Activated T-helper 17 cell treated with anti-CD3 and anti-CD28 coated beads, Interleukin-2, amount 50 U/mL, for 72 hours (primary cell): ENCODE data around the gene LMX1B. TPM values are rescaled to one million over a fixed set of nuclear protein-coding genes. Genes with fewer than 3 reads are reported as not detected.
"Not testable (repeated sequence)": the region's sequence is repeated elsewhere in the genome, so short reads cannot be mapped to it uniquely, and the experiment has no call there.

Source experiments
- ATAC-seq: fragments of 150-1000 bp; cut with Tn5 transposase; replicated peaks from 2 replicates; pipeline ENCODE4 v1.10.0; 2021; ENCODE audit warnings: mild to moderate bottlenecking, moderate library complexity
- H3K27ac Mint-ChIP-seq: one replicate; pipeline ENCODE4 v1.8.0; 2022; ENCODE audit warnings: mixed read lengths
- H3K27me3 Mint-ChIP-seq: one replicate; pipeline ENCODE4 v1.8.0; 2022; ENCODE audit warnings: mixed read lengths
- H3K36me3 Mint-ChIP-seq: one replicate; pipeline ENCODE4 v1.8.0; 2022; ENCODE audit warnings: low read depth, mild to moderate bottlenecking, mixed read lengths
- H3K4me1 Mint-ChIP-seq: one replicate; pipeline ENCODE4 v1.8.0; 2022; ENCODE audit warnings: mixed read lengths
- H3K4me3 Mint-ChIP-seq: one replicate; pipeline ENCODE4 v1.8.0; 2022; ENCODE audit warnings: mild to moderate bottlenecking, mixed read lengths
- H3K9me3 Mint-ChIP-seq: one replicate; pipeline ENCODE4 v1.8.0; 2022; ENCODE audit warnings: mixed read lengths
- total RNA-seq, 2 donors: library from RNA; stranded (reverse); gene quantifications; one replicate each; pipeline ENCODE4 v1.2.3, GENCODE V29; 2022

LMX1B gene
- total RNA-seq, 2 donors from 2014 or later = not detected

GRCh38 chr9:126642839-126643238 is 29.1 kb downstream of the LMX1B start:
- Mint-ChIP-seq H3K4me3 (no peak overlapping the region), H3K27ac (no peak overlapping the region), H3K4me1 (no peaks in the 10 kb centered on the region), H3K36me3 (no peaks in the 10 kb centered on the region), H3K9me3 (no peaks in the 10 kb centered on the region), H3K27me3 (peaks cover 57% of the 10 kb centered on the region)
- ATAC-seq = no peak

DNA sequence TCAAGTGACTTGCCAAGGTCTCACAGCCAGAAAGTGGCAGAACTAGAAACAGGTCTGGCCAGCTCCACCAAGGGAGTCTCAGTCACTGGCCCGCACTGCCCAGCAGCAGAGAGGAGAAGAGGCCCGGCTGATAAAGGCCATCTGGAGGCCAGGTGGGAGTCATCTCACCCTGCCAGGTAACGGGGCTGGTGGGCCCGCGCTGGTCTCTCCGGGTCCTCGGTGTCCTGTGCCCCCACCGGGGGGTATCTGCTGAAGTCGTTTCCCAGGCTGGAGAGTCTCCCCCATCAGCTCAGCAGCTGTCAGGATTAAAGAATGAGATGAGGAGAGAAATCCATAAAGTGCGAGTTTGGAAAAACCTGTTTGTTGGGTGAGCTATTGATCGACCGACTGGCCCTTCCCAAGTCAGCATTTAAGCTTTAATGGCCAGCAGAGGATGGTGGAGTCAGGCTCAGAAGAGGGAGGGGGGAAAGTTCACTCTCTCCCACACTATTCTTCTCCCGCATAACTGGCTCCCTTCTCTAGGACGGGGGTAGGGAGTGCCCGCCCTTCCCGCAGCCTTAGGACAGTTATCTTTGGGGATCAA is 30.3 kb downstream of the LMX1B start:
- no peaks in the 10 kb centered on the region for H3K36me3 Mint-ChIP-seq
- peaks cover 57% of the 10 kb centered on the region for H3K27me3 Mint-ChIP-seq
- H3K4me1 Mint-ChIP-seq = no peaks in the 10 kb centered on the region
- ATAC-seq = no peak
- no peaks in the 10 kb centered on the region for H3K9me3 Mint-ChIP-seq
- no peak overlapping the region for H3K4me3 Mint-ChIP-seq
- H3K27ac Mint-ChIP-seq = no peak overlapping the region

DNA sequence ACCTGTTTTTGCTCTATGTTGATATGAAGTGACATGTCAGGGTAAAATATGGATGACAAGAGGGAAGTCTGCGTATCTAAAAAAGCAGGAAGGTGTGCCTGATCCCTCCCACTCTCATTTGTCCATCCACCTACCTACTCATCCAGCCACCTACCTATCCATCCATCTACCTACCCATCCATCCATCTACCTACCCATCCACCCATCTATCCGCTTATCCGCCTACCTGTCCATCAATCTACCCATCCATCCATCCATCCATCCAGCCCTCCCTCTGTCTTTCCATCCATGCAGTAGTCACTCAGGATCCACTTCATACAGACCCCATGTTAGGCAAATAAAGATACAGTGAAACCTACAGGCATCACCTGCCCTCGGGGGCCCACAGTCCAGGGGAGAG is 32.4 kb downstream of the LMX1B start:
- Mint-ChIP-seq H3K9me3 (no peaks in the 10 kb centered on the region), H3K36me3 (no peaks in the 10 kb centered on the region), H3K27ac (no peak overlapping the region), H3K27me3 (peaks cover 59% of the 10 kb centered on the region), H3K4me1 (no peaks in the 10 kb centered on the region), H3K4me3 (no peak overlapping the region)
- ATAC-seq = no peak

GRCh38 chr9:126647585-126648411 is 34.1 kb downstream of the LMX1B start:
- no peak for ATAC-seq
- Mint-ChIP-seq H3K36me3 (no peaks in the 10 kb centered on the region), H3K4me1 (no peaks in the 10 kb centered on the region), H3K27me3 (peaks cover 48% of the 10 kb centered on the region), H3K4me3 (no peak overlapping the region), H3K9me3 (no peaks in the 10 kb centered on the region), H3K27ac (no peak overlapping the region)

- no peak for ATAC-seq
- no peaks in the 10 kb centered on the region for H3K9me3 Mint-ChIP-seq
- H3K27me3 Mint-ChIP-seq = peaks cover 55% of the 10 kb centered on the region
- H3K36me3 Mint-ChIP-seq = no peaks in the 10 kb centered on the region
- H3K27ac Mint-ChIP-seq = no peak overlapping the region
- H3K4me3 Mint-ChIP-seq = no peak overlapping the region
- H3K4me1 Mint-ChIP-seq = no peaks in the 10 kb centered on the region
These were observed 35.7 kb downstream of the LMX1B start for GRCh38 chr9:126649477-126649876.

- Mint-ChIP-seq H3K27me3 (peaks cover 56% of the 10 kb centered on the region), H3K27ac (no peak overlapping the region), H3K4me3 (no peak overlapping the region), H3K9me3 (no peaks in the 10 kb centered on the region), H3K36me3 (no peaks in the 10 kb centered on the region), H3K4me1 (no peaks in the 10 kb centered on the region)
- ATAC-seq = no peak
These were observed 36.9 kb downstream of the LMX1B start for GRCh38 chr9:126650404-126651341.

GRCh38 chr9:126652140-126652582 is 38.4 kb downstream of the LMX1B start:
- H3K27ac Mint-ChIP-seq = no peak overlapping the region
- no peaks in the 10 kb centered on the region for H3K36me3 Mint-ChIP-seq
- no peaks in the 10 kb centered on the region for H3K4me1 Mint-ChIP-seq
- ATAC-seq = no peak
- H3K27me3 Mint-ChIP-seq = peaks cover 48% of the 10 kb centered on the region
- H3K9me3 Mint-ChIP-seq = no peaks in the 10 kb centered on the region
- no peak overlapping the region for H3K4me3 Mint-ChIP-seq

DNA sequence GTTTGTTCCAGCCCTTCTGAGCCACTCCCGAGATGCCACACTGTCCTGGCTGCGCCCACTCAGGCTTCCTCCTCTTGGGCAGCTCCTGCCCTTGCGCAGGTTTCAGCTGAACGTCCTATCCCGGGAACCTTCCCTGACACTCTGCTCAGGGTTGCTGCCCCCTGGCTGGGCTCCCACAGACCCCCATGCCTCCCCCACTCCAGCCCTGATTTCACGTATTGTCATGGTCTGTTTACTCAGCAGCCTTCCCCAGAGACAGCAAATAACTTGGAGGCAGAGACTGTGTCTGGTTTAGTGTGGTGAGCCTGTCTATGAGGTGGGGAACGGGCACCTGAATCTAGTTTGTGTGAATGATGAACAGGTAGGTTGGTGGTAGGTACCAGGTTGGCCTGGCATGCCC is 40.4 kb downstream of the LMX1B start:
- peaks cover 40% of the 10 kb centered on the region for H3K27me3 Mint-ChIP-seq
- H3K9me3 Mint-ChIP-seq = no peaks in the 10 kb centered on the region
- H3K27ac Mint-ChIP-seq = no peak overlapping the region
- no peaks in the 10 kb centered on the region for H3K36me3 Mint-ChIP-seq
- H3K4me3 Mint-ChIP-seq = no peak overlapping the region
- no peaks in the 10 kb centered on the region for H3K4me1 Mint-ChIP-seq
- no peak for ATAC-seq

DNA sequence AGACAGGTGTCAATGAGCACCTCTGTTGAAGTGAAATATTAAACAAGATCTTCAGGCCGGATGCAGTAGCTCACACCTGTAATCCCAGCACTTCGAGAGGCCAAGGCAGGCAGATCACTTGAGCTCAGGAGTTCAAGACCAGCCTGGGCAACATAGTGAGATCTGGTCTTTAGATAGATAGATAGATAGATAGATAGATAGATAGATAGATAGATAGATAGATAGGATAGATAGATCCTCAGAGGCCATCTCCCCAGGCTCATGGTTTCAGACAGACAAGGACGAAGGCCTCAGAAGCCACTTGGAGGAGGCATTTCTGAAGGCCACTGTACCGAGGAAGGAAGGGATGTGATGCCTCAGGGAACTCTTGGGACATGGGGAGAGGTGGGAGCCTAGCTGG is 42.5 kb downstream of the LMX1B start:
- not testable (repeated sequence) for H3K27ac Mint-ChIP-seq, H3K9me3 Mint-ChIP-seq, H3K4me1 Mint-ChIP-seq, ATAC-seq, H3K36me3 Mint-ChIP-seq, H3K4me3 Mint-ChIP-seq
- H3K27me3 Mint-ChIP-seq = peaks cover 30% of the 10 kb centered on the region

GRCh38 chr9:126658201-126658825 is 44.6 kb downstream of the LMX1B start:
- no peak overlapping the region for H3K4me3 Mint-ChIP-seq
- ATAC-seq = no peak
- no peak overlapping the region for H3K27ac Mint-ChIP-seq
- peaks cover 25% of the 10 kb centered on the region for H3K27me3 Mint-ChIP-seq
- no peaks in the 10 kb centered on the region for H3K36me3 Mint-ChIP-seq
- no peaks in the 10 kb centered on the region for H3K4me1 Mint-ChIP-seq
- H3K9me3 Mint-ChIP-seq = no peaks in the 10 kb centered on the region

- H3K4me3 Mint-ChIP-seq = no peak overlapping the region
- H3K27me3 Mint-ChIP-seq = peaks cover 23% of the 10 kb centered on the region
- no peak for ATAC-seq
- H3K36me3 Mint-ChIP-seq = no peaks in the 10 kb centered on the region
- no peaks in the 10 kb centered on the region for H3K4me1 Mint-ChIP-seq
- H3K27ac Mint-ChIP-seq = no peak overlapping the region
- no peaks in the 10 kb centered on the region for H3K9me3 Mint-ChIP-seq
These were observed 45.3 kb downstream of the LMX1B start for GRCh38 chr9:126658956-126659555.

GRCh38 chr9:126661122-126661520 is 47.4 kb downstream of the LMX1B start:
- H3K27ac Mint-ChIP-seq = no peak overlapping the region
- ATAC-seq = no peak
- H3K4me1 Mint-ChIP-seq = no peaks in the 10 kb centered on the region
- H3K9me3 Mint-ChIP-seq = no peaks in the 10 kb centered on the region
- no peak overlapping the region for H3K4me3 Mint-ChIP-seq
- H3K36me3 Mint-ChIP-seq = no peaks in the 10 kb centered on the region
- peaks cover 20% of the 10 kb centered on the region for H3K27me3 Mint-ChIP-seq

DNA sequence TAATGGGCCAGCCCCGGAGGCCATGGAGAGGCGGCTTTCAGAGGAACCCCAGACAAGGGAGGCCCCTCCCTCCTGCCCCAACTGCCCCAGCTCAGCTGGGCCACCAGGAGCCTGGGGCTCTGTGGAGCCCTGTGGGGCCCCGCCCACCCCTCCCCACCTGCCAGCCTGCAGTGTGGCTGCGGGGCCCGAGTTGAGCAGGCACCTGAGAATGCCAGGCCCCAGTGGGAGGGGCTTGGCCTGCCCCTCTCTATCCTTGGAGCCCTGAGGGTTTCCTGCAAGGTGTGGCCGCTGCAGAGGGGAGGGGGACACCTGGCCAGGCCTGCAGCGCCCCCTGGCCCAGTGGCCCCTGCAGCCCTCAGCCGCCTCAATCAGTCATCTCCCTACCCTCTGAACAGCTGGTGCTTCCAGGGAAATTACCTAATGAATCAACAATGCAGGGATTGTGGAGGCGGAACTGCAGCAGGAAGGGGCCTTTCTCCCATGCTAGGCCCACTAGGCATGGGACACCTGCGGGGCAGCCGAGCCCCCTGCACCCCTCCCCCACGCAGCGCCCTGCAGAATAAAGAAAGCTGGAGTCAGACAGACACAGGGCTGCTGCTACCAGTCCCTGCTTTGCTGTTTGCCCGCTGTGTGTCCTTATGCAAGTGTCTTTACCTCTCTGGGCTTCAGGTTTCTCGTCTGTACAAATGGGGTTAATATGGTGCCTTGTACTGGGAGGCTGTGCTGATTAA is 48.0 kb downstream of the LMX1B start:
- ATAC-seq = no peak
- Mint-ChIP-seq H3K36me3 (no peaks in the 10 kb centered on the region), H3K27ac (no peak overlapping the region), H3K4me1 (no peaks in the 10 kb centered on the region), H3K27me3 (peaks cover 22% of the 10 kb centered on the region), H3K4me3 (no peak overlapping the region), H3K9me3 (no peaks in the 10 kb centered on the region)
